Measurements from ENCODE around the gene TRIP4.
"Not testable (repeated sequence)": the region's sequence is repeated elsewhere in the genome, so short reads cannot be mapped to it uniquely, and the experiment has no call there.

TRIP4 gene

GRCh38 chr15:64387562-64388168 is at the start of gene TRIP4:
Gene TRIP4 (plus strand): TSS chr15:64387836. CDS start chr15:64387864, 28 bp downstream.
- Mint-ChIP-seq H3K27ac (peak within 1 kb of the TSS; percentile 89), H3K4me3 (peak within 1 kb of the TSS; percentile 96), H3K36me3 (peaks cover 14% of the 10 kb centered on the region), H3K4me1 (peaks cover 24% of the 10 kb centered on the region), H3K9me3 (no peaks in the 10 kb centered on the region), H3K27me3 (no peaks in the 10 kb centered on the region)
- peak; percentile 100 for ATAC-seq

DNA sequence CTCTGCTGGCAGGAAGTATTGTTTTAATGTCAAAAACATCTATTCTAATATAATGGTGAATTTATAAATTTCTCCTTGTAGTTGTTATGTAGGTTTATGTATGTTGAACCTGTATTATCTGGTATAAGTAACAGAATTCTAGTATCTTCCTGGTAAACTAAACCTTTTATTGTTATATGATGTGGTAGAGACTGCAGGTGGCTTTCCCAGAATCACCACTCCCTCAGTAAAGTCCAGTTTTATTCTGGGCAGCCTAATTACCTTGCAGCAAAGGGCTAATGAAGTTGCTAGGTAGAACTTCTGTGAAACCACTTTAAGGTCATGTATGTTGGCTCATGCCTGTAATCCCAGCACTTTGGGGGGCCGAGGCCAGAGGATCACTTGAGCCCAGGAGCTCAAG is 47.3 kb upstream of the TRIP4 start:
- H3K9me3 Mint-ChIP-seq: no peaks in the 10 kb centered on the region
- ATAC-seq: no peak
- H3K4me3 Mint-ChIP-seq: no peak overlapping the region
- H3K27me3 Mint-ChIP-seq: no peaks in the 10 kb centered on the region
- H3K27ac Mint-ChIP-seq: no peak overlapping the region
- H3K36me3 Mint-ChIP-seq: peaks cover 28% of the 10 kb centered on the region
- H3K4me1 Mint-ChIP-seq: peaks cover 6% of the 10 kb centered on the region

GRCh38 chr15:64341961-64342360 is 45.7 kb upstream of the TRIP4 start:
- Mint-ChIP-seq H3K4me3 (no peak overlapping the region), H3K9me3 (no peaks in the 10 kb centered on the region), H3K36me3 (peaks cover 34% of the 10 kb centered on the region), H3K27ac (no peak overlapping the region), H3K4me1 (peaks cover 6% of the 10 kb centered on the region), H3K27me3 (no peaks in the 10 kb centered on the region)
- ATAC-seq: no peak

GRCh38 chr15:64343222-64343621 is 44.4 kb upstream of the TRIP4 start:
- Mint-ChIP-seq H3K27ac (no peak overlapping the region), H3K27me3 (no peaks in the 10 kb centered on the region), H3K4me3 (no peak overlapping the region), H3K9me3 (no peaks in the 10 kb centered on the region), H3K4me1 (peaks cover 15% of the 10 kb centered on the region), H3K36me3 (peaks cover 45% of the 10 kb centered on the region)
- ATAC-seq: no peak

DNA sequence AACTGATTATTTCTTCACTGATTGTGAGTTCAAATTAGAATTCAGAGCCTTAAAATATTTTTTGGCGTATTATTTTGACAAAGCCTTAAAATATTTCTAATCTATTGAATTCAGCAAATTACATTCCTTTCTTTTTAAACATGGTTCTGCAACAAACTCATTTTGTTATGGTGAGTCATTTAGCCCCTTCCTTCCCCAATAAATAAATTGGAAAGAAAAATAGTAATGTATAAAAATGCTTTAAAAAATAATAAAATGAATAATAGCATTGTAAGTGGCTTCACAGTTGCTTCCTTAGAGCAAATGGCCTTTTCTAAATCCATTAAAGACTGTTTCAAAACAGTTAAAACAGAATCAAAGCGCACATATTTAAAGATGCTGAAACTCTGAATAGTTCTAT is 43.8 kb upstream of the TRIP4 start:
- Mint-ChIP-seq H3K4me1 (peaks cover 15% of the 10 kb centered on the region), H3K4me3 (no peak overlapping the region), H3K9me3 (no peaks in the 10 kb centered on the region), H3K36me3 (peaks cover 48% of the 10 kb centered on the region), H3K27ac (no peak overlapping the region), H3K27me3 (no peaks in the 10 kb centered on the region)
- no peak for ATAC-seq

- Mint-ChIP-seq H3K27me3 (no peaks in the 10 kb centered on the region), H3K9me3 (no peaks in the 10 kb centered on the region), H3K36me3 (peaks cover 52% of the 10 kb centered on the region)
Observed at GRCh38 chr15:64344651-64345294, 42.9 kb upstream of the TRIP4 start.

GRCh38 chr15:64346242-64346641 is 41.4 kb upstream of the TRIP4 start:
- not testable (repeated sequence) for H3K9me3 Mint-ChIP-seq, ATAC-seq, H3K27ac Mint-ChIP-seq, H3K4me3 Mint-ChIP-seq, H3K27me3 Mint-ChIP-seq
- H3K36me3 Mint-ChIP-seq: peaks cover 52% of the 10 kb centered on the region
- peaks cover 15% of the 10 kb centered on the region for H3K4me1 Mint-ChIP-seq

More at GRCh38 chr15:64344651-64345294, 42.9 kb upstream of the TRIP4 start:
- ATAC-seq: no peak
- Mint-ChIP-seq H3K4me3 (no peak overlapping the region), H3K27ac (no peak overlapping the region), H3K4me1 (peaks cover 15% of the 10 kb centered on the region)

- Mint-ChIP-seq H3K4me1 (peaks cover 10% of the 10 kb centered on the region), H3K36me3 (peaks cover 33% of the 10 kb centered on the region), H3K4me3 (no peak overlapping the region), H3K9me3 (no peaks in the 10 kb centered on the region), H3K27ac (no peak overlapping the region), H3K27me3 (no peaks in the 10 kb centered on the region)
- no peak for ATAC-seq
Observed at GRCh38 chr15:64348455-64348854, 39.2 kb upstream of the TRIP4 start.

GRCh38 chr15:64349375-64349774 is 38.3 kb upstream of the TRIP4 start:
- Mint-ChIP-seq H3K9me3 (no peaks in the 10 kb centered on the region), H3K36me3 (peaks cover 30% of the 10 kb centered on the region), H3K27ac (no peak overlapping the region), H3K4me1 (peaks cover 9% of the 10 kb centered on the region), H3K27me3 (no peaks in the 10 kb centered on the region), H3K4me3 (no peak overlapping the region)
- no peak for ATAC-seq

DNA sequence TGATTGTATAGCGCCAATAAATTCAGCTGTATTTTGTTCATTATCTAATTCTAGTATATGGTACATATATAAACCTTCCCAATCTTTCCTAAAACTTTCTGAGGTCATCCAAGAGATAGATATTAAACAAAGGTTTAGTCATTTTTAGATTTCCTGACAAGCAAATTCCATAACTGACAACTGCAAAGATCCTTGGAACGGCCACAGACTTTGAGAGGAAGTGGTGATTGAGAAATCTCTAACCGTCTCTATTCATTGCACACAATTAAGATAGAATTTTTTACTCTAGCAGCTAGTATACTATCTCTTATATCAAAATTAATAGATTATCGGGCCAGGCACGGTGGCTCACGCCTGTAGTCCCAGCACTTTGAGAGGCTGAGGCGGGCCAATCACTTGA is 36.4 kb upstream of the TRIP4 start:
- Mint-ChIP-seq H3K27ac (no peak overlapping the region), H3K36me3 (peaks cover 30% of the 10 kb centered on the region), H3K27me3 (no peaks in the 10 kb centered on the region), H3K4me1 (peaks cover 20% of the 10 kb centered on the region), H3K4me3 (no peak overlapping the region), H3K9me3 (no peaks in the 10 kb centered on the region)
- no peak for ATAC-seq

DNA sequence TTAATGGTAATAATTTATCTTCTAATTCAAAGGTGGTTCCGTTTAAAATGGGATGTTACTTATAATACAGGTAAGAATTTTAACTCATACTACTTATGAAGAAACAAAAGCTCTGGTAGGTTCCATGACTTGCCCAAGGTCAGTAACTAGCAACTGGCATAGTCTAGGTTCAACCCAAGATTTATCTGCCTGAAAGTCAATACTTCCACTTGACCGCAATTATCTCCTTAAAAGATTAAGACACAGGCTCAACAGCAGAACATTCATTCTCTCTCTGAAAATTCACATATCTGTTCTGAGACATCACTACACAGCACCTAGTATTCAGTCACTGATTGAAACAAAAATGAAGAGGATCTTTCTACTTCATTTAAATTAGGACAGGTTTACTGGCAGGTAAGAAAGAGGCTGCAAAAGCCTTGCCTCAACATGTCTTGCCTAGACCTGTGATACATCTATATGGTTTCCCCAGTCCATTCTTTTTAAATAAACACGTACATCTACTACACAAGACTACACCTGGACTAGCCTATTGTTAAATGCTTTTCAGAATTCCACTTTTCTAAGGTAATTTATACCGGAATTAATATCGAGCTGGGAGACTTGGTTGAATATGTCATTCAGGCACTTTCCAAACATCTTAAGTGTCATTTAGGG is 32.8 kb upstream of the TRIP4 start:
- no peaks in the 10 kb centered on the region for H3K36me3 Mint-ChIP-seq
- H3K4me1 Mint-ChIP-seq: peaks cover 16% of the 10 kb centered on the region
- peak overlapping the region; percentile 78 for H3K27ac Mint-ChIP-seq
- H3K9me3 Mint-ChIP-seq: no peaks in the 10 kb centered on the region
- ATAC-seq: no peak
- H3K4me3 Mint-ChIP-seq: peak overlapping the region; percentile 90
- H3K27me3 Mint-ChIP-seq: no peaks in the 10 kb centered on the region

DNA sequence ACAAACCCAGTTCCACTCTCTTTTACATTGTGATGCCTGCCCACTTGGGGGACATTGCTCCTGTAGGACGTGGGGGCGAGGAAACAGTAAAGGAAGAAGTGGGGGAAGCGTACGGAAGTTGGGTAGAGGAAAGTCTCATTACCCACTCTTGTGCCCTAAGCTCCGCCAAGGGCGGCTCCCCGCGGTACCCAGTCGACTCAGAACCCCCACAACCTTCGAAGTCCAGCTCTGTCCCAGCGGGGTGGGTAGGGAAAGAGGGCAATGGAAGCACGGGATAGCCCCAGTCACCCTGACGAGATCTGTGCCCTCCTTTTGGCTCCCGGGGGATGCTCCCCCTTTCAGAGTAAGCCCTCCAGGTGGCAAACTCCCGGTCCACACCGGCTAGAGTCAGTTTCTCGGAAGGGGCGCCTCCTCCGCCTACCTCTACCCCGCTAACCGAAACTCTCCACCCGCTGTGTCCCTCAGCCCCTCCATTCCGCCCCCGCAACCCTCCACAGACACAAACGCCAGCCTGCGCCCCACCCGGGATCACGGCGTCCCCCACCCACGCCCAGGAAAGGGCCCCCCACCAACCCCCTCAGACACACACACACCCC is 32.2 kb upstream of the TRIP4 start:
- Mint-ChIP-seq H3K4me1 (peaks cover 16% of the 10 kb centered on the region), H3K27me3 (no peaks in the 10 kb centered on the region), H3K36me3 (no peaks in the 10 kb centered on the region), H3K27ac (peak overlapping the region; percentile 78), H3K9me3 (no peaks in the 10 kb centered on the region), H3K4me3 (peak overlapping the region; percentile 90)
- peak; percentile 53 for ATAC-seq

- H3K4me1 Mint-ChIP-seq: peaks cover 16% of the 10 kb centered on the region
- no peaks in the 10 kb centered on the region for H3K9me3 Mint-ChIP-seq
- H3K4me3 Mint-ChIP-seq: peak within 1 kb of the TSS; percentile 90
- H3K27me3 Mint-ChIP-seq: no peaks in the 10 kb centered on the region
- peak; percentile 100 for ATAC-seq
- no peaks in the 10 kb centered on the region for H3K36me3 Mint-ChIP-seq
- H3K27ac Mint-ChIP-seq: peak within 1 kb of the TSS; percentile 78
Observed at GRCh38 chr15:64355944-64356709, 31.5 kb upstream of the TRIP4 start, which contains the start of gene CSNK1G1. Gene CSNK1G1 (minus strand): TSS chr15:64356173. CDS start chr15:64300499, 55,674 bp downstream.

DNA sequence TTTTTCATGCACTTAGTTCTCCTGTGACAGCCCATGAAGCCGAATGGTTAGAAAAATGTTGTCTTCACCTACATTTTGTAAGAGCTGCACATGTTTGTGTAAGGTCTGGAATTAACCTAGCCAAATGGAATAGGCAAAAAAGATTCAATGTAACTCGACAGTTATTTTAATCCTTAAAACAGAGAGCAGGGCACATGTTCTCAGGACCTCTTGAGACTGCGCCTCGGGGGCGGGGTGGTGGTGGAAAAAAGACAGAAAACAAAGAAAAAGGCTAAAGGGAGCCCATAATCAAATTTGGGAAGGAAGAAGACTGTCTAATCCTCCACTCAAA is 31.0 kb upstream of the TRIP4 start:
- Mint-ChIP-seq H3K36me3 (no peaks in the 10 kb centered on the region), H3K9me3 (no peaks in the 10 kb centered on the region), H3K27ac (peak overlapping the region; percentile 78), H3K27me3 (no peaks in the 10 kb centered on the region), H3K4me1 (peaks cover 16% of the 10 kb centered on the region), H3K4me3 (peak overlapping the region; percentile 90)
- ATAC-seq: no peak

DNA sequence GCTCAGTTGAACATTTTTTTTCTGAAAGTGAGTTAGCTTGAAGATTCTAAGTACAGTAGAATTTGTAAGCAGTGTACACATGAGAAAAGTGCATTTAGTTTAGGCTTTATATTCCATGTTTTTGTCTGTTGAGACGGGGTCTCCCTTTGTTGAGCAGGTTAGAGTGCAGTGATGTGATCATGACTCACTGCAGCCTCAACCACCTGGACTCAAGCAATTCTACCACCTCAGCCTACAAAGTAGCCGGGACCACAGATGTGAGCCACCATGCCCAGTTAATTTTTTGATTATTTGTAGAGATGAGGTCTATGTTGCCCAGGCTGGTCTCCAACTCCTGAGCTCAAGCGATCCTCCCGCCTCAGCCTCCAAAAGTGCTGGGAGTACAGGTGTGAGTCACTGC is 26.4 kb upstream of the TRIP4 start:
- peaks cover 6% of the 10 kb centered on the region for H3K4me1 Mint-ChIP-seq
- no peak overlapping the region for H3K27ac Mint-ChIP-seq
- H3K4me3 Mint-ChIP-seq: no peak overlapping the region
- no peaks in the 10 kb centered on the region for H3K9me3 Mint-ChIP-seq
- no peak for ATAC-seq
- no peaks in the 10 kb centered on the region for H3K36me3 Mint-ChIP-seq
- no peaks in the 10 kb centered on the region for H3K27me3 Mint-ChIP-seq
